HEK293 (cell line): ENCODE data around the gene KLK13.

Experiments
- CTCF ChIA-PET: fragments of 350-600 bp; formaldehyde crosslinking; extraction: SDS; loops from one replicate; lab custom pipeline; 2021; ENCODE audit warnings: antibody characterized with exemption; lab: Yijun Ruan, JAX
- POLR2A ChIA-PET: fragments of 300-600 bp; formaldehyde crosslinking; extraction: SDS; loops from one replicate; lab custom pipeline; 2020; ENCODE audit warnings: antibody characterized with exemption, inconsistent platforms; lab: Yijun Ruan, JAX
- H3K27ac ChIP-seq: fragments of 200-500 bp; sonication (Bioruptor generic); 2 replicates; pipeline ENCODE4 v1.5.1; 2014; ENCODE audit warnings: low read depth, low read length, control low read depth, inconsistent platforms; ENCODE audit errors: extremely low read depth
- H3K36me3 ChIP-seq, 2 experiments: fragments of 200-500 bp in 1 of 2; sonication (Bioruptor generic) in 1 of 2; 1 replicate in 1 of 2; 2 replicates in 1 of 2; pipeline ENCODE4 v1.5.1; 2014 to 2017; ENCODE audit warnings: inconsistent platforms in 2 of 2, low read length in 2 of 2; ENCODE audit not compliant: control insufficient read depth in 2 of 2, insufficient read depth in 1 of 2
- H3K4me1 ChIP-seq: fragments of 200-500 bp; sonication (Bioruptor generic); 2 replicates; pipeline ENCODE4 v1.5.1; 2014; ENCODE audit warnings: mild to moderate bottlenecking, low read length, inconsistent platforms; ENCODE audit not compliant: control insufficient read depth, insufficient read depth
- H3K4me3 ChIP-seq: 2 replicates; pipeline ENCODE4 v1.5.1; 2011; ENCODE audit warnings: low read depth, mild to moderate bottlenecking, control low read depth, low read length, moderate library complexity
- H3K9me3 ChIP-seq: fragments of 200-500 bp; sonication (Bioruptor generic); 2 replicates; pipeline ENCODE4 v1.5.1; 2014; ENCODE audit warnings: low read depth, low read length, inconsistent platforms; ENCODE audit not compliant: control insufficient read depth, insufficient read depth
- BCL11B ChIP-seq: fragments of 450-650 bp; formaldehyde crosslinking; IDR thresholded peaks from 2 replicates; pipeline ENCODE4 v1.5.1; 2016; ENCODE audit warnings: low read depth, missing biosample characterization, missing genetic modification characterization
- KLF9 ChIP-seq: fragments of 450-650 bp; formaldehyde crosslinking; IDR thresholded peaks from 2 replicates; pipeline ENCODE4 v1.5.1; 2016; ENCODE audit warnings: missing biosample characterization, missing genetic modification characterization, low read depth
- MZF1 ChIP-seq: fragments of 450-650 bp; formaldehyde crosslinking; IDR thresholded peaks from 2 replicates; pipeline ENCODE4 v1.5.1; 2017; ENCODE audit warnings: missing biosample characterization, missing genetic modification characterization, borderline replicate concordance
- SP7 ChIP-seq: fragments of 450-650 bp; formaldehyde crosslinking; IDR thresholded peaks from 2 replicates; pipeline ENCODE4 v1.5.1; 2016; ENCODE audit warnings: missing biosample characterization, missing genetic modification characterization
- TRIM28 ChIP-seq: IDR thresholded peaks from 2 replicates; pipeline ENCODE4 v1.6.1; 2011; ENCODE audit warnings: low read length, control low read depth, borderline replicate concordance
- ZNF112 ChIP-seq: fragments of 450-650 bp; formaldehyde crosslinking; IDR thresholded peaks from 2 replicates; pipeline ENCODE4 v1.5.0; 2017; ENCODE audit warnings: missing biosample characterization, missing genetic modification characterization
- ZNF184 ChIP-seq: fragments of 450-650 bp; IDR thresholded peaks from 2 replicates; pipeline ENCODE4 v1.5.1; 2018; ENCODE audit warnings: missing biosample characterization, mild to moderate bottlenecking, missing genetic modification characterization
- ZNF211 ChIP-seq: fragments of 450-650 bp; formaldehyde crosslinking; IDR thresholded peaks from 2 replicates; pipeline ENCODE4 v1.5.1; 2016; ENCODE audit warnings: low read depth, missing biosample characterization, missing genetic modification characterization
- ZNF341 ChIP-seq: fragments of 450-650 bp; formaldehyde crosslinking; IDR thresholded peaks from 2 replicates; pipeline ENCODE4; 2016; ENCODE audit warnings: low read depth, missing biosample characterization, missing genetic modification characterization
- ZNF366 ChIP-seq: fragments of 450-650 bp; formaldehyde crosslinking; conservative IDR thresholded peaks from 2 replicates; pipeline ENCODE4 v1.5.1; 2016; ENCODE audit warnings: missing biosample characterization, missing genetic modification characterization
- ZNF514 ChIP-seq: fragments of 450-650 bp; formaldehyde crosslinking; IDR thresholded peaks from 2 replicates; pipeline ENCODE4 v1.5.1; 2016; ENCODE audit warnings: missing biosample characterization, missing genetic modification characterization
- ZNF549 ChIP-seq: fragments of 450-650 bp; IDR thresholded peaks from 2 replicates; pipeline ENCODE4 v1.5.1; 2018; ENCODE audit warnings: missing biosample characterization, missing genetic modification characterization, mild to moderate bottlenecking, inconsistent platforms, moderate library complexity
- ZNF580 ChIP-seq: fragments of 450-650 bp; formaldehyde crosslinking; IDR thresholded peaks from 2 replicates; pipeline ENCODE4 v1.5.1; 2016; ENCODE audit warnings: missing biosample characterization, missing genetic modification characterization
- ZNF600 ChIP-seq: fragments of 450-650 bp; formaldehyde crosslinking; IDR thresholded peaks from 2 replicates; pipeline ENCODE4 v1.5.1; 2016; ENCODE audit warnings: missing biosample characterization, missing genetic modification characterization
- ZNF624 ChIP-seq: fragments of 450-650 bp; formaldehyde crosslinking; IDR thresholded peaks from 2 replicates; pipeline ENCODE4 v1.5.1; 2017; ENCODE audit warnings: missing biosample characterization, missing genetic modification characterization
- ZNF626 ChIP-seq: fragments of 450-650 bp; sonication (Bioruptor Pico); formaldehyde crosslinking; IDR thresholded peaks from 2 replicates; pipeline ENCODE4 v1.5.1; 2018; ENCODE audit warnings: missing biosample characterization, missing genetic modification characterization, inconsistent platforms
- ZNF639 ChIP-seq: fragments of 450-650 bp; formaldehyde crosslinking; IDR thresholded peaks from 2 replicates; pipeline ENCODE4 v1.5.1; 2016; ENCODE audit warnings: missing biosample characterization, missing genetic modification characterization
- ZNF658 ChIP-seq: fragments of 450-650 bp; formaldehyde crosslinking; IDR thresholded peaks from 2 replicates; pipeline ENCODE4; 2016; ENCODE audit warnings: missing biosample characterization, missing genetic modification characterization
- ZNF664 ChIP-seq: fragments of 450-650 bp; formaldehyde crosslinking; IDR thresholded peaks from 2 replicates; pipeline ENCODE4 v1.5.1; 2016; ENCODE audit warnings: missing biosample characterization, missing genetic modification characterization
- ZNF707 ChIP-seq: fragments of 450-650 bp; formaldehyde crosslinking; IDR thresholded peaks from 2 replicates; pipeline ENCODE4 v1.5.1; 2016; ENCODE audit warnings: missing biosample characterization, missing genetic modification characterization
- ZNF776 ChIP-seq: fragments of 450-650 bp; formaldehyde crosslinking; IDR thresholded peaks from 2 replicates; pipeline ENCODE4 v1.5.0; 2017; ENCODE audit warnings: missing biosample characterization, missing genetic modification characterization, borderline replicate concordance
- ZNF791 ChIP-seq: fragments of 450-650 bp; formaldehyde crosslinking; IDR thresholded peaks from 2 replicates; pipeline ENCODE4 v1.5.1; 2016; ENCODE audit warnings: missing biosample characterization, missing genetic modification characterization
- ZNF792 ChIP-seq: fragments of 450-650 bp; formaldehyde crosslinking; IDR thresholded peaks from 2 replicates; pipeline ENCODE4 v1.5.1; 2016; ENCODE audit warnings: missing biosample characterization, missing genetic modification characterization
- TF ChIP-seq, protein P1 (sequence below): fragments of 450-650 bp; formaldehyde crosslinking; IDR thresholded peaks from 2 replicates; pipeline ENCODE4 v1.5.1; 2017; ENCODE audit warnings: missing biosample characterization, missing genetic modification characterization
- TF ChIP-seq, protein P2 (sequence below): fragments of 450-650 bp; formaldehyde crosslinking; IDR thresholded peaks from 2 replicates; pipeline ENCODE4 v1.5.1; 2017; ENCODE audit warnings: missing biosample characterization, missing genetic modification characterization

Gene KLK13

GRCh38 chr19:51098365-51099046 lies 33.6 kb upstream of the KLK13 start:
- CTCF ChIA-PET, result interaction anchor here (0.6 to 7.0 kb wide), 3 partner anchors 9 to 147 kb away, joined by 3 to 177 read pairs (median 4); partner anchors contain the start of gene KLK10
- no peak overlapping the region for H3K27ac ChIP-seq
- H3K4me3 ChIP-seq, result no peak overlapping the region
- 0 out of 2 replicates have a peak, but pooled peaks cover 2% of the 10 kb centered on the region for H3K4me1 ChIP-seq
- no peak for TF ChIP-seq KLF9 (tag by site-specific recombination)
- TF ChIP-seq ZNF549, result no peak
- TF ChIP-seq ZNF184 (tag by site-specific recombination), result no peak
- TF ChIP-seq ZNF707 (tag by site-specific recombination), result no peak
- TF ChIP-seq ZNF626 (tag by site-specific recombination), result no peak
- no peak for TF ChIP-seq MZF1 (tag by site-specific recombination)
- no peak for TF ChIP-seq ZNF112
- TF ChIP-seq ZNF366, result no peak
- no peak for TF ChIP-seq ZNF341 (tag by site-specific recombination)
- TF ChIP-seq BCL11B (tag by site-specific recombination), result no peak
- no peak for TF ChIP-seq ZNF580 (tag by site-specific recombination)
- TF ChIP-seq ZNF791 (tag by site-specific recombination), result no peak
- no peak for TF ChIP-seq ZNF664 (tag by site-specific recombination)
- no peak for TF ChIP-seq SP7 (tag by site-specific recombination)
- no peak for TF ChIP-seq ZNF639 (tag by site-specific recombination)
- no peak for TF ChIP-seq ZNF658 (tag by site-specific recombination)
- no peak for TF ChIP-seq ZNF624 (tag by site-specific recombination)
- TF ChIP-seq TRIM28, result no peak
- H3K36me3 ChIP-seq, result peaks cover 19 to 38% of the 10 kb centered on the region in 2 experiments
- POLR2A ChIA-PET, result no interaction called here
- H3K9me3 ChIP-seq, result no peaks in the 10 kb centered on the region

- H3K9me3 ChIP-seq, result no peaks in the 10 kb centered on the region
- no peak for TF ChIP-seq ZNF792 (tag by site-specific recombination)
- TF ChIP-seq ZNF211, result no peak
- TF ChIP-seq ZNF600, result no peak
- TF ChIP-seq, protein P1, sequence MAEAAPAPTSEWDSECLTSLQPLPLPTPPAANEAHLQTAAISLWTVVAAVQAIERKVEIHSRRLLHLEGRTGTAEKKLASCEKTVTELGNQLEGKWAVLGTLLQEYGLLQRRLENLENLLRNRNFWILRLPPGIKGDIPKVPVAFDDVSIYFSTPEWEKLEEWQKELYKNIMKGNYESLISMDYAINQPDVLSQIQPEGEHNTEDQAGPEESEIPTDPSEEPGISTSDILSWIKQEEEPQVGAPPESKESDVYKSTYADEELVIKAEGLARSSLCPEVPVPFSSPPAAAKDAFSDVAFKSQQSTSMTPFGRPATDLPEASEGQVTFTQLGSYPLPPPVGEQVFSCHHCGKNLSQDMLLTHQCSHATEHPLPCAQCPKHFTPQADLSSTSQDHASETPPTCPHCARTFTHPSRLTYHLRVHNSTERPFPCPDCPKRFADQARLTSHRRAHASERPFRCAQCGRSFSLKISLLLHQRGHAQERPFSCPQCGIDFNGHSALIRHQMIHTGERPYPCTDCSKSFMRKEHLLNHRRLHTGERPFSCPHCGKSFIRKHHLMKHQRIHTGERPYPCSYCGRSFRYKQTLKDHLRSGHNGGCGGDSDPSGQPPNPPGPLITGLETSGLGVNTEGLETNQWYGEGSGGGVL (tag by site-specific recombination), result no peak
- TF ChIP-seq, protein P2, sequence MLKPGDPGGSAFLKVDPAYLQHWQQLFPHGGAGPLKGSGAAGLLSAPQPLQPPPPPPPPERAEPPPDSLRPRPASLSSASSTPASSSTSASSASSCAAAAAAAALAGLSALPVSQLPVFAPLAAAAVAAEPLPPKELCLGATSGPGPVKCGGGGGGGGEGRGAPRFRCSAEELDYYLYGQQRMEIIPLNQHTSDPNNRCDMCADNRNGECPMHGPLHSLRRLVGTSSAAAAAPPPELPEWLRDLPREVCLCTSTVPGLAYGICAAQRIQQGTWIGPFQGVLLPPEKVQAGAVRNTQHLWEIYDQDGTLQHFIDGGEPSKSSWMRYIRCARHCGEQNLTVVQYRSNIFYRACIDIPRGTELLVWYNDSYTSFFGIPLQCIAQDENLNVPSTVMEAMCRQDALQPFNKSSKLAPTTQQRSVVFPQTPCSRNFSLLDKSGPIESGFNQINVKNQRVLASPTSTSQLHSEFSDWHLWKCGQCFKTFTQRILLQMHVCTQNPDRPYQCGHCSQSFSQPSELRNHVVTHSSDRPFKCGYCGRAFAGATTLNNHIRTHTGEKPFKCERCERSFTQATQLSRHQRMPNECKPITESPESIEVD (tag by site-specific recombination), result no peak
- TF ChIP-seq ZNF776 (tag by site-specific recombination), result no peak
- TF ChIP-seq KLF9 (tag by site-specific recombination), result no peak
- no peak for TF ChIP-seq ZNF514 (tag by site-specific recombination)
- TF ChIP-seq ZNF791 (tag by site-specific recombination), result no peak
- CTCF ChIA-PET, result interaction anchor here (0.6 to 7.0 kb wide), 3 partner anchors 10 to 146 kb away, joined by 3 to 177 read pairs (median 4); partner anchors contain the start of gene KLK10
- no peak overlapping the region for H3K27ac ChIP-seq
- no peak overlapping the region for H3K4me3 ChIP-seq
- peaks cover 12 to 33% of the 10 kb centered on the region in 2 experiments for H3K36me3 ChIP-seq
- peaks cover 7% of the 10 kb centered on the region for H3K4me1 ChIP-seq
- POLR2A ChIA-PET, result no interaction called here
These were observed 32.9 kb upstream of the KLK13 start for GRCh38 chr19:51097796-51098195.
